ENCODE measurements around the gene SHOX. TPM values are rescaled to one million over a fixed set of nuclear protein-coding genes. Genes with fewer than 3 reads are reported as not detected.

SHOX gene
- total RNA-seq, 1 donor from 2014 or later = 0.16 TPM

DNA sequence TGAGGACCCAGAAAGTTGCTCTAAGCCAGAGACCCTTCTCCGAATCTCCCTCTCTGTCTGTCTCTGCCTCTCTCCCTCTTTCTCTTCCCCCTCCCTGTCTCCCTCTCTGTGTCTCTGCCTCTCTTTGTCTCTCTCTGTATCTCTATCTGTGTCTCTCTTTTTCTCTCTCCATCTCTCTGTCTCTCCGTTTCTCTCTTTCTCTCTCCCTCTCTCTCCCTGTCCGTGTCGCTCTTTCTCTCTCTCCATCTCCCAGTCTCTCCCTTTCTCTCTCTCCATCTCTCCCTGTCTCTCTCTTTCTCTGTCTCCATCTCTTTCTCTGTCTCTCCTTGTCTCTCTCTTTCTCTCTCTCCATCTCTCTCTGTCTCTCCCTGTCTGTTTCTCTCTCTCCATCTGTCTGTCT lies 2.6 kb upstream of the SHOX start:
- no peaks in the 10 kb centered on the region for H3K9me3 Mint-ChIP-seq
- no peak overlapping the region for H3K4me3 Mint-ChIP-seq

DNA sequence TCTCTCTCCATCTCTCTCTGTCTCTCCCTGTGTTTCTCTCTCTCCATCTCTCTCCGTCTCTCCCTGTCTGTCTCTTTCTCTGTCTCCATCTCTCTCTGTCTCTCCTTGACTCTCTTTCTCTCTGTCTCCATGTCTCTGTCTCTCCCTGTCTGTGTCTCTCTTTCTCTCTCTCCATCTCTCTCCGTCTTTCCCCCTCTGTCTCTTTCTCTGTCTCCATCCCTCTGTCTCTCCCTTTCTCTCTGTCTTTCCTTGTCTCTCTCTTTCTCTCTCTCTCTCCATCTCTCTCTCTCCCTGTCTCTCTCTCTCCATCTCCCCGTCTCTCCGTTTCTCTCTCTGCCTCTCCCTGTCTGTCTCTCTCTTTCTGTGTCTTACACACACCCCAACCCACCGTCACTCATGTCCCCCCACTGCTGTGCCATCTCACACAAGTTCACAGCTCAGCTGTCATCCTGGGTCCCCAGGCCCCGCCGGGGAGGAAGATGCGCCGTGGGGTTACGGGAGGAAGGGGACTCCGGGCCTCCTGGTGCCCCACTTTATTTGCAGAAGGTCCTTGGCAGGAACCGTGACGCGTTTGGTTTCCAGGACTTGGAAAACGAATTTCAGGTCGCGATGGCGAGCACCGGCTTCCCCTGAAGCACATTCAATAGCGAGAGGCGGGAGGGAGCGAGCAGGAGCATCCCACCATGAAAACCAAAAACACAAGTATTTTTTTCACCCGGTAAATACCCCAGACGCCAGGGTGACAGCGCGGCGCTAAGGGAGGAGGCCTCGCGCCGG lies 1.2 kb upstream of the SHOX start:
- Mint-ChIP-seq H3K9me3 (no peaks in the 10 kb centered on the region), H3K36me3 (ENCODE audit: low read depth) (peaks cover 3% of the 10 kb centered on the region), H3K4me1 (peaks cover 12% of the 10 kb centered on the region), H3K4me3 (no peak overlapping the region), H3K27me3 (ENCODE audit: low read depth) (peaks cover 98% of the 10 kb centered on the region), H3K27ac (ENCODE audit: unreplicated experiment) (no peak overlapping the region)
- DNase-seq (ENCODE audit: low read depth, low spot score) = no peak
- TF ChIP-seq, protein P1, sequence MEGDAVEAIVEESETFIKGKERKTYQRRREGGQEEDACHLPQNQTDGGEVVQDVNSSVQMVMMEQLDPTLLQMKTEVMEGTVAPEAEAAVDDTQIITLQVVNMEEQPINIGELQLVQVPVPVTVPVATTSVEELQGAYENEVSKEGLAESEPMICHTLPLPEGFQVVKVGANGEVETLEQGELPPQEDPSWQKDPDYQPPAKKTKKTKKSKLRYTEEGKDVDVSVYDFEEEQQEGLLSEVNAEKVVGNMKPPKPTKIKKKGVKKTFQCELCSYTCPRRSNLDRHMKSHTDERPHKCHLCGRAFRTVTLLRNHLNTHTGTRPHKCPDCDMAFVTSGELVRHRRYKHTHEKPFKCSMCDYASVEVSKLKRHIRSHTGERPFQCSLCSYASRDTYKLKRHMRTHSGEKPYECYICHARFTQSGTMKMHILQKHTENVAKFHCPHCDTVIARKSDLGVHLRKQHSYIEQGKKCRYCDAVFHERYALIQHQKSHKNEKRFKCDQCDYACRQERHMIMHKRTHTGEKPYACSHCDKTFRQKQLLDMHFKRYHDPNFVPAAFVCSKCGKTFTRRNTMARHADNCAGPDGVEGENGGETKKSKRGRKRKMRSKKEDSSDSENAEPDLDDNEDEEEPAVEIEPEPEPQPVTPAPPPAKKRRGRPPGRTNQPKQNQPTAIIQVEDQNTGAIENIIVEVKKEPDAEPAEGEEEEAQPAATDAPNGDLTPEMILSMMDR (conservative IDR thresholded peaks at IDR 0.05) = no peak

More for the DNA sequence above, 2.6 kb upstream of the SHOX start:
- Mint-ChIP-seq H3K27me3 (ENCODE audit: low read depth) (peaks cover 98% of the 10 kb centered on the region), H3K36me3 (ENCODE audit: low read depth) (peaks cover 3% of the 10 kb centered on the region), H3K4me1 (peaks cover 12% of the 10 kb centered on the region), H3K27ac (ENCODE audit: unreplicated experiment) (no peak overlapping the region)
- TF ChIP-seq, protein P1 (conservative IDR thresholded peaks at IDR 0.05) = no peak
- no peak for DNase-seq (ENCODE audit: low read depth, low spot score)

DNA sequence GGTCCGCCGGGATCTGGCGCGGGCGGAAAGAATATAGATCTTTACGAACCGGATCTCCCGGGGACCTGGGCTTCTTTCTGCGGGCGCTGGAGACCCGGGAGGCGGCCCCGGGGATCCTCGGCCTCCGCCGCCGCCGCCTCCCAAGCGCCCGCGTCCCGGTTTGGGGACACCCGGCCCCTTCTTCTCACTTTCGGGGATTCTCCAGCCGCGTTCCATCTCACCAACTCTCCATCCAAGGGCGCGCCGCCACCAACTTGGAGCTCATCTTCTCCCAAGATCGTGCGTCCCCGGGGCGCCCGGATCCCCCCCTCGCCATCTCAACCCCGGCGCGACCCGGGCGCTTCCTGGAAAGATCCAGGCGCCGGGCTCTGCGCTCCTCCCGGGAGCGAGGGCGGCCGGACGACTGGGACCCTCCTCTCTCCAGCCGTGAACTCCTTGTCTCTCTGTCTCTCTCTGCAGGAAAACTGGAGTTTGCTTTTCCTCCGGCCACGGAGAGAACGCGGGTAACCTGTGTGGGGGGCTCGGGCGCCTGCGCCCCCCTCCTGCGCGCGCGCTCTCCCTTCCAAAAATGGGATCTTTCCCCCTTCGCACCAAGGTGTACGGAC lies 482 bp upstream of the SHOX start:
- no peak overlapping the region for H3K27ac Mint-ChIP-seq (ENCODE audit: unreplicated experiment)
- H3K4me1 Mint-ChIP-seq = peaks cover 12% of the 10 kb centered on the region
- DNase-seq (ENCODE audit: low read depth, low spot score) = no peak
- H3K36me3 Mint-ChIP-seq (ENCODE audit: low read depth) = peaks cover 3% of the 10 kb centered on the region
- H3K27me3 Mint-ChIP-seq (ENCODE audit: low read depth) = peaks cover 95% of the 10 kb centered on the region
- H3K9me3 Mint-ChIP-seq = no peaks in the 10 kb centered on the region
- TF ChIP-seq, protein P1 (conservative IDR thresholded peaks at IDR 0.05) = no peak
- no peak overlapping the region for H3K4me3 Mint-ChIP-seq

DNA sequence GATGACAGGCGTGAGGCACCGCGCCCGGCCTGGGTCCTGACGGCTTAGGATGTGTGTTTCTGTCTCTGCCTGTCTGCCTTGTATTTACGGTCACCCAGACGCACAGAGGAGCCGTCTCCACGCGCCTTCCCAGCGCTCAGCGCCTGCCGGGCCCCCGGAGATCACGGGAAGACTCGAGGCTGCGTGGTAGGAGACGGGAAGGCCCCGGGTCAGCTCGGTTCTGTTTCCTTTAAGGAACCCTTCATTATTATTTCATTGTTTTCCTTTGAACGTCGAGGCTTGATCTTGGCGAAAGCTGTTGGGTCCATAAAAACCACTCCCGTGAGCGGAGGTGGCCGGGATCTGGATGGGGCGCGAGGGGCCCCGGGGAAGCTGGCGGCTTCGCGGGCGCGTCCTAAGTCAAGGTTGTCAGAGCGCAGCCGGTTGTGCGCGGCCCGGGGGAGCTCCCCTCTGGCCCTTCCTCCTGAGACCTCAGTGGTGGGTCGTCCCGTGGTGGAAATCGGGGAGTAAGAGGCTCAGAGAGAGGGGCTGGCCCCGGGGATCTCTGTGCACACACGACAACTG lies 1.3 kb downstream of the SHOX start:
- Mint-ChIP-seq H3K27me3 (ENCODE audit: low read depth) (peaks cover 89% of the 10 kb centered on the region), H3K4me1 (peaks cover 9% of the 10 kb centered on the region), H3K9me3 (no peaks in the 10 kb centered on the region), H3K4me3 (no peak overlapping the region), H3K27ac (ENCODE audit: unreplicated experiment) (no peak overlapping the region), H3K36me3 (ENCODE audit: low read depth) (peaks cover 3% of the 10 kb centered on the region)
- TF ChIP-seq, protein P1 (conservative IDR thresholded peaks at IDR 0.05) = no peak
- no peak for DNase-seq (ENCODE audit: low read depth, low spot score)

DNA sequence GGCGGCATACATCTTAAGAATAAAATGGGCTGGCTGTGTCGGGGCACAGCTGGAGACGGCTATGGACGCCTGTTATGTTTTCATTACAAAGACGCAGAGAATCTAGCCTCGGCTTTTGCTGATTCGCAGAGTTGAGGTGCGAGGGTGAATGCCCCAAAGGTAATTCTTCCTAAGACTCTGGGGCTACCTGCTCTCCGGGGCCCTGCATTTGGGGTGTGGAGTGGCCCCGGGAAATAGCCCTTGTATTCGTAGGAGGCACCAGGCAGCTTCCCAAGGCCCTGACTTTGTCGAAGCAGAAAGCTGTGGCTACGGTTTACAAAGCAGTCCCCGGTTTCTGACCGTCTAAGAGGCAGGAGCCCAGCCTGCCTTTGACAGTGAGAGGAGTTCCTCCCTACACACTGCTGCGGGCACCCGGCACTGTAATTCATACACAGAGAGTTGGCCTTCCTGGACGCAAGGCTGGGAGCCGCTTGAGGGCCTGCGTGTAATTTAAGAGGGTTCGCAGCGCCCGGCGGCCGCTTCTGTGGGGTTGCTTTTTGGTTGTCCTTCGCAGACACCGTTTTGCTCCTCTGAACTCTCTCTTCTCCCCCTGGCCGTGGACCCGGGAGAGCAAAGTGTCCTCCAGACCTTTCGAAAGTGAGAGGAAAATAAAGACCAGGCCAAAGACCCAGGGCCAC lies 1.9 kb downstream of the SHOX start:
- Mint-ChIP-seq H3K27ac (ENCODE audit: unreplicated experiment) (no peak overlapping the region), H3K4me1 (peaks cover 7% of the 10 kb centered on the region), H3K36me3 (ENCODE audit: low read depth) (peaks cover 3% of the 10 kb centered on the region), H3K4me3 (no peak overlapping the region), H3K9me3 (no peaks in the 10 kb centered on the region), H3K27me3 (ENCODE audit: low read depth) (peaks cover 89% of the 10 kb centered on the region)
- TF ChIP-seq, protein P1 (conservative IDR thresholded peaks at IDR 0.05) = no peak
- DNase-seq (ENCODE audit: low read depth, low spot score) = no peak
